HG02981 (cell line): ENCODE measurements around the gene PEPD.

Source experiments
- ATAC-seq: cut with Tn5 transposase; IDR thresholded peaks from one replicate; pipeline ENCODE4 v1.9.1; 2021; ENCODE audit warnings: mild to moderate bottlenecking, moderate library complexity; ENCODE audit not compliant: unreplicated experiment

The PEPD gene

GRCh38 chr19:33410915-33411401, 110.6 kb downstream of the PEPD start:
- no peak for ATAC-seq

GRCh38 chr19:33409906-33410685, 111.5 kb downstream of the PEPD start:
- ATAC-seq = no peak

DNA sequence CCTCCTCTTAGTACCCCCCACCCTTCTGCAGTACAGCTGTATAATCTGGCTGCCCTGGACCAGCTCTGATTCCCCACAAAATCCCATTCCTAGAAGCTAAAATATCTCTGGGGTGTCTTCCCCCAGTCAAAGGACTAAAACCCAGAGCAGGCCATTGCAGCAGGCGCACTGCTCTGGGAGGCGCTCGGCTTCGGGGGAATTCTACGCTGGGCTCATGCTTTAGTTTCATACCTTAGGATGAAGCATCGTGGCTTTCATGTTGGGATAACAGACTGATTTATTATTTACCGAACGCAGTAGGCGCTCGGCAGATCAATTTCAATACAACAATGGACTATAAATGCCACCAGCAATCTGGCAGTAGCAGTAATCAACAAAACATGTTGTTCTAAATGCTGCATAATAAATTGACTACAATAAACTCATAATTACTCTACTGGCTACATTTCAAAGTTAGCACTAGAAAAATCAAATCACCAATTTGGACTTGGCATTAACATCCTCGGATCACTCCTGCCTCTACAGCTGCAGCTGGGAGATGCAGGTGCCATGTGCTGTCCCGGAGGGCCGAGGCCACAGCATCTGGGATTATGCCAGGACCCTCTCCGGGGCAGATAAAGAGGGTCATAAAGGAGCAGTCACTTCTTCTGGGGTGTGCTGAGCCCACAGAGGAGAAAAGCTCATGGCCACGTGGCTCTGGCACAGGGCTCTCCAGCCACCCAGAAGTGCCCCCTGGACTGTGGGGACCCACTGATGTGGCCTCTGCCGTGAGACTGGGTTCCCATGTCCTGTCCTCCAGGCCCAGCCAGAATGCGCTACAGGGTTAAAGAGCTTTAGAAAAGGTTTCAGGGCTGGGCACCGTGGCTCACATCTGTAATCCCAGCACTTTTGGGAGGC, 112.8 kb downstream of the PEPD start:
- ATAC-seq = no peak

DNA sequence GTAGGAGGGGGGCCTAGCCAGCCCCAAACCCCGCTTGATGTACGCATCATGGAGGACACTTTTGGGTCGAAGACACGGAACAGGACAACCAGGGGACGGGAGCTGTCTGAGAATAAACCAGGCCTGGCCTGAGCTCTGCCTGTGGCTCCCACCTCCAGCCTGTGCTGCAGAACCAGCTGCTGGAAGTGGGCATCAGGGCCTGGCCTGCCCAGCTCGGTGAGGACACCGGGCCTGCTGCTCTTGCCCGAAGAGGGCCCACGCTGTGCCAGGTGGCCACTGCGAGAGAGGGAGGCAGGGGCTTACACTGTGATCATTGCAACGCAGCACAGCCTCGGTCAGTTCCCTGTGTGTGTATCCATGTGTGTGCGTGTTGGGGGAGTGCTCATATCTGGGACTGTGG, 113.5 kb downstream of the PEPD start:
- no peak for ATAC-seq

DNA sequence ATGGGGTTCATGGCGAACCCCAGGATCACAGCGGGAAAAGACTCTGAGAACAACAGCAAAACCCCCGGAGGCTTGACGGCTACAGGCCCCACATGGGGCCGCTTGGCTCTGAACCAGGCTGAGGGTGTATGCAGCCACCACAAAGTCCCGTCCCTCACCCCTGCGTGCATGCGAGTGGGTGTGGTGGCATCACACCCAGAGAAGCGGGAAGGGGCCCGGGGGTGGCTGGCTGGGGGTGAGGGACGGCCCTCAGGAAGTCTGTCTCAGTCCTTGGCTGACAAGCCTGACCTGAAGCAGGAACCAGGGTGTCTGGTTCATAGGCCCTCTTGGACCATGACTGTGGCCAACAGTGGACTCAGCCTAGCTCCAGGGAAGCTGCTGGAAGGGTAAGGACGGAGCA, 113.9 kb downstream of the PEPD start:
- no peak for ATAC-seq

- no peak for ATAC-seq
These were observed 114.4 kb downstream of the PEPD start for GRCh38 chr19:33407140-33407551.

GRCh38 chr19:33406521-33407139, 115.0 kb downstream of the PEPD start:
- ATAC-seq = no peak

GRCh38 chr19:33405553-33406461, 115.8 kb downstream of the PEPD start:
- ATAC-seq = no peak

DNA sequence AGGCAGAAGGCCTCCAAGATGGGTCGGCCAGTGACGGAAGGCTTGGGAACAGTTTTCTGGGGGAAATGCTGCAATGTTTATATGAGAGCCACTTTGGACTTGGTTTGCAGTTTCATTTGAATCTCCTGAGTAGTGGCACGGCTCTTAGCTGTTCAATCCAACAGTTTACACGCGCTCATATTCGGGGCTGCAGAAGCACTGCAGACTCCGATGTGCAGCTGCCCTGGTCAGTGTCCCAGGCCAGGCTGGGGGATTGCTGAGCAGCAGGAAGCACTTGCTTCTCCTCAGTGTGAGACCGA, 116.4 kb downstream of the PEPD start:
- ATAC-seq = no peak

GRCh38 chr19:33404506-33405253, 116.9 kb downstream of the PEPD start:
- no peak for ATAC-seq

- ATAC-seq = no peak
These were observed 117.7 kb downstream of the PEPD start for GRCh38 chr19:33403973-33404304.

- no peak for ATAC-seq
These were observed 118.2 kb downstream of the PEPD start for GRCh38 chr19:33403221-33403972.

DNA sequence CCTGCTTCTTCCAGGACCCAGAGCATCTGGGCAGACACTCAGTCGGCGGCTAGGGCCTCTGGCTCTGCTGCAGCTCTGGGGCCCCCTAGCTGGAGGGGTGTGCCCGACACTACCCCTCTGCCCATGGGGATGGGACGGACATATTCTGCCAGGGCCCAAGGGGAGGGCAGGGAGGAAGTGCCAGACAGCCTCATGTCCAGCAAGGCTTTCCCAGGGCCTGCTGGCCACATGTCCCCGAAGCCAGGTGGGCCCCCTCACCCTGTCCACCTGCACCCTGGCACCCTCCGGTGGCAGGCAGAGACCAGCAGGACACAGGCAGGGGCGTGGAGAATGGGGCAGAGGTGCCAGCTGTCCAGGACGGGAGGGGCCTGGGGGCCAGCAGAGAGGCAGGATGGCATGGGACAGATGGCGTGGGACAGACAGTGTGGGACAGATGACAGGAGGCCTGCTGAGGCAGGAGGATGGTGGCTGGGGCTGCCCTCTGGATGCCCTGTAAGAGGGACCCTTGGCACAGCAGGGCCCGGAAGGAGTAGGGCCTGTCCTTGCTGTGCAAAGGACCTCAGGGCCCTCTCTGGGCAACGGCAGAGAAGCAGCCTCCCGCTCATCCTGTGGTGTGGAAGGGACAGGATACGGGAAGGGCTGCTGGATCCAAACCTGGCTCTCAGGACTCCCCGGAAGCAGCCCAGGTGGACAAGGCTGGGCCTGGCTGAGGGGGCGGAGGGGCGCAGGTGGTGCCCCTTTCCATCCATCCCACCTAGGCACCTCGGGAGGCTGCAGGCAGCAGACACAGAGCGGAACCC, 119.0 kb downstream of the PEPD start:
- no peak for ATAC-seq

GRCh38 chr19:33401683-33402420, 119.7 kb downstream of the PEPD start:
- ATAC-seq = no peak

- ATAC-seq = no peak
These were observed 120.5 kb downstream of the PEPD start for GRCh38 chr19:33400856-33401682.

- ATAC-seq = no peak
These were observed 121.6 kb downstream of the PEPD start for GRCh38 chr19:33399745-33400681.
